Keratinocyte (primary cell): Measurements from ENCODE around the gene ITPA. TPM values are rescaled to one million over a fixed set of nuclear protein-coding genes. Genes with fewer than 3 reads are reported as not detected.

Experiments used
- DNase-seq: peaks from one replicate; pipeline ENCODE4 v3.0.0-alpha.2; 2011; ENCODE audit warnings: low read depth, missing footprints, low spot score
- FAIRE-seq: peaks from 2 replicates; lab custom pipeline; 2011; peaks lifted over from hg19 to GRCh38; lab: Jason Lieb, UNC
- H2AFZ ChIP-seq: 2 replicates; pipeline ENCODE4 v1.6.0; 2012; ENCODE audit warnings: low read length, control low read depth, inconsistent platforms; ENCODE audit not compliant: control insufficient read depth
- H3K27ac ChIP-seq: 2 replicates; pipeline ENCODE4 v1.5.1; 2011; ENCODE audit warnings: low read length; ENCODE audit not compliant: control insufficient read depth, insufficient read depth
- H3K27me3 ChIP-seq: 3 replicates; pipeline ENCODE4 v1.6.0; 2011; ENCODE audit warnings: low read length; ENCODE audit not compliant: control insufficient read depth, insufficient read depth; ENCODE audit errors: extremely low read depth
- H3K36me3 ChIP-seq, 2 experiments: 2 replicates in 1 of 2; 3 replicates in 1 of 2; pipeline ENCODE4 v1.5.1; 2011; ENCODE audit warnings: low read length in 2 of 2, mild to moderate bottlenecking in 1 of 2; ENCODE audit not compliant: control insufficient read depth in 2 of 2, insufficient read depth in 2 of 2; ENCODE audit errors: extremely low read depth in 1 of 2
- H3K4me1 ChIP-seq: 3 replicates; pipeline ENCODE4 v1.5.1; 2011; ENCODE audit warnings: low read length; ENCODE audit not compliant: control insufficient read depth, insufficient read depth; ENCODE audit errors: extremely low read depth
- H3K4me2 ChIP-seq: 3 replicates; pipeline ENCODE4 v1.6.0; 2011; ENCODE audit warnings: low read depth, low read length; ENCODE audit not compliant: control insufficient read depth, insufficient read depth; ENCODE audit errors: extremely low read depth
- H3K4me3 ChIP-seq, 3 experiments: fragments of 200-600 bp in 1 of 3; sonication (generic) in 1 of 3; 2 replicates in 2 of 3; 3 replicates in 1 of 3; pipeline ENCODE4 v1.5.1; 2011 to 2016; ENCODE audit warnings: low read length in 3 of 3, mild to moderate bottlenecking in 3 of 3, control low read depth in 2 of 3, inconsistent platforms in 1 of 3, low read depth in 1 of 3, mixed read lengths in 1 of 3, mixed run types in 1 of 3, moderate library complexity in 1 of 3; ENCODE audit not compliant: control insufficient read depth in 2 of 3, insufficient read depth in 2 of 3; ENCODE audit errors: extremely low read depth in 1 of 3
- H3K79me2 ChIP-seq: 2 replicates; pipeline ENCODE4 v1.6.0; 2012; ENCODE audit warnings: low read length; ENCODE audit not compliant: control insufficient read depth, insufficient read depth
- H3K9ac ChIP-seq: 3 replicates; pipeline ENCODE4 v1.6.0; 2011; ENCODE audit warnings: low read length; ENCODE audit not compliant: control insufficient read depth, insufficient read depth; ENCODE audit errors: extremely low read depth
- H3K9me1 ChIP-seq: 3 replicates; pipeline ENCODE4 v1.6.0; 2011; ENCODE audit warnings: low read length; ENCODE audit not compliant: control insufficient read depth, insufficient read depth; ENCODE audit errors: extremely low read depth
- H3K9me3 ChIP-seq: 2 replicates; pipeline ENCODE4 v1.5.1; 2012; ENCODE audit warnings: low read depth, low read length; ENCODE audit not compliant: control insufficient read depth
- H4K20me1 ChIP-seq: 3 replicates; pipeline ENCODE4 v1.6.0; 2011; ENCODE audit warnings: low read length; ENCODE audit not compliant: control insufficient read depth, insufficient read depth; ENCODE audit errors: extremely low read depth
- EZH2 ChIP-seq: IDR thresholded peaks from one replicate; pipeline ENCODE4 v1.6.1; 2012; ENCODE audit warnings: inconsistent platforms, mild to moderate bottlenecking, low read length, moderate library complexity
- dilution Hi-C: fragments of 300-500 bp; cut with MboI; formaldehyde crosslinking; loops from one replicate; pipeline ENCODE4 v1.7.0; 2020; ENCODE audit warnings: low sequenced_read_pairs; ENCODE audit not compliant: extremely low pct_ligation_motif_present
- polyA plus RNA-seq, 5 experiments: library from polyadenylated mRNA; depleted of rRNA in 3 of 5; stranded (reverse) in 3 of 5; stranded (forward) in 1 of 5; unstranded in 1 of 5; fragments of >200 nt; gene quantifications; 1 replicate in 1 of 5; 2 replicates in 3 of 5; 3 replicates in 1 of 5; pipeline versions ENCODE4 v1.2.1 to v1.2.3, GENCODE V29; 2011 to 2012; ENCODE audit warnings: missing spikeins in 2 of 5, low read depth in 1 of 5, low replicate concordance in 1 of 5
- TF ChIP-seq, protein P1 (sequence below), 3 experiments: IDR thresholded peaks in 1 of 3; conservative IDR thresholded peaks in 1 of 3; optimal IDR thresholded peaks in 1 of 3; 2 replicates in 2 of 3; 3 replicates in 1 of 3; pipeline versions ENCODE3 to v1.5.1; 2011; ENCODE audit warnings: low read length in 3 of 3, mild to moderate bottlenecking in 3 of 3, moderate library complexity in 2 of 3, control low read depth in 1 of 3, inconsistent platforms in 1 of 3; ENCODE audit not compliant: insufficient read depth in 2 of 3; ENCODE audit errors: extremely low read depth in 1 of 3

Gene ITPA
- polyA plus RNA-seq, 1 donor (not counting 4 experiments of a cell fraction or from before 2014, with no cell fraction given), result 40.5 TPM

DNA sequence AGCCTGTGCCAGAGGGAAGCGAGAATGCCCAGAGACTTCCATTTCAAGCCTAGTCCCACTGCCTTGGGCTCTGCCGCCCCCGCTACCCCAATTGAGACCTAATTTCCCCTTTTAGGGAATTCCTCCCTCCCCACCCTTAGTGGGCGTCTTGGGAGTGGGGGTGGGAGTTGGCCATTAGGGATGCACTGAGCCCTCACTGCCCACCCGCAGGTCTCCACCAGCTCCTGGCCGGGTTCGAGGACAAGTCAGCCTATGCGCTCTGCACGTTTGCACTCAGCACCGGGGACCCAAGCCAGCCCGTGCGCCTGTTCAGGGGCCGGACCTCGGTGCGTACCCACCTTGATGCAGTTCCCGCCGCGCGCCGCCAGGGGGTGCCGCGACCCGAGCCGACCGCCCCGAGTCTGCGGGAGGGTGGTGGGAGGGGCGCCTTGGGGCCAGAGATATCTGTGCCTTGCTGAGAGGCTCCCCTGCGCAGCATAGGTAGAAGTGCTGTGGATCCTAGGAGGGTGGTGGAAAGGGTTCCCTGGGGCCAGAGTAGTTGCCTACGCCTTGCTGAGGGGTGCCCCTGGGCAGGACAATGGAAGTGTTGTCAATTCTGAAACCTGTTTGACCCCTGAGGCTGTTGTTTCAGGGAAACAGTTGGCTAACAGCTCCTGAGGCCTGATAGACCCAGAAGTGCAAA is 9.2 kb downstream of the ITPA start:
- TF ChIP-seq EZH2, result no peak
- TF ChIP-seq, protein P1, sequence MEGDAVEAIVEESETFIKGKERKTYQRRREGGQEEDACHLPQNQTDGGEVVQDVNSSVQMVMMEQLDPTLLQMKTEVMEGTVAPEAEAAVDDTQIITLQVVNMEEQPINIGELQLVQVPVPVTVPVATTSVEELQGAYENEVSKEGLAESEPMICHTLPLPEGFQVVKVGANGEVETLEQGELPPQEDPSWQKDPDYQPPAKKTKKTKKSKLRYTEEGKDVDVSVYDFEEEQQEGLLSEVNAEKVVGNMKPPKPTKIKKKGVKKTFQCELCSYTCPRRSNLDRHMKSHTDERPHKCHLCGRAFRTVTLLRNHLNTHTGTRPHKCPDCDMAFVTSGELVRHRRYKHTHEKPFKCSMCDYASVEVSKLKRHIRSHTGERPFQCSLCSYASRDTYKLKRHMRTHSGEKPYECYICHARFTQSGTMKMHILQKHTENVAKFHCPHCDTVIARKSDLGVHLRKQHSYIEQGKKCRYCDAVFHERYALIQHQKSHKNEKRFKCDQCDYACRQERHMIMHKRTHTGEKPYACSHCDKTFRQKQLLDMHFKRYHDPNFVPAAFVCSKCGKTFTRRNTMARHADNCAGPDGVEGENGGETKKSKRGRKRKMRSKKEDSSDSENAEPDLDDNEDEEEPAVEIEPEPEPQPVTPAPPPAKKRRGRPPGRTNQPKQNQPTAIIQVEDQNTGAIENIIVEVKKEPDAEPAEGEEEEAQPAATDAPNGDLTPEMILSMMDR (optimal IDR thresholded peaks at IDR 0.05 in 1 of 3, IDR thresholded peaks at IDR 0.05 in 1 of 3, conservative IDR thresholded peaks at IDR 0.05 in 1 of 3; ENCODE audit: extremely low read depth in 1 of 3, insufficient read depth in 2 of 3, low read length in 3 of 3), result peak; percentile 81 to 92 (median 88)
- Histone ChIP-seq H4K20me1 (no peaks in the 10 kb centered on the region), H3K9me1 (no peaks in the 10 kb centered on the region), H3K4me2 (no peak overlapping the region), H3K9ac (no peak overlapping the region), H3K27ac (no peak overlapping the region), H3K27me3 (no peaks in the 10 kb centered on the region), H2AFZ (no peak overlapping the region), H3K79me2 (no peaks in the 10 kb centered on the region), H3K9me3 (no peaks in the 10 kb centered on the region), H3K4me3 (no peak overlapping the region), H3K36me3 (peaks cover 17 to 29% of the 10 kb centered on the region in 2 experiments), H3K4me1 (peaks cover 7% of the 10 kb centered on the region)
- dilution Hi-C loops, result no loop called here
- DNase-seq (no peak), FAIRE-seq (no peak)

DNA sequence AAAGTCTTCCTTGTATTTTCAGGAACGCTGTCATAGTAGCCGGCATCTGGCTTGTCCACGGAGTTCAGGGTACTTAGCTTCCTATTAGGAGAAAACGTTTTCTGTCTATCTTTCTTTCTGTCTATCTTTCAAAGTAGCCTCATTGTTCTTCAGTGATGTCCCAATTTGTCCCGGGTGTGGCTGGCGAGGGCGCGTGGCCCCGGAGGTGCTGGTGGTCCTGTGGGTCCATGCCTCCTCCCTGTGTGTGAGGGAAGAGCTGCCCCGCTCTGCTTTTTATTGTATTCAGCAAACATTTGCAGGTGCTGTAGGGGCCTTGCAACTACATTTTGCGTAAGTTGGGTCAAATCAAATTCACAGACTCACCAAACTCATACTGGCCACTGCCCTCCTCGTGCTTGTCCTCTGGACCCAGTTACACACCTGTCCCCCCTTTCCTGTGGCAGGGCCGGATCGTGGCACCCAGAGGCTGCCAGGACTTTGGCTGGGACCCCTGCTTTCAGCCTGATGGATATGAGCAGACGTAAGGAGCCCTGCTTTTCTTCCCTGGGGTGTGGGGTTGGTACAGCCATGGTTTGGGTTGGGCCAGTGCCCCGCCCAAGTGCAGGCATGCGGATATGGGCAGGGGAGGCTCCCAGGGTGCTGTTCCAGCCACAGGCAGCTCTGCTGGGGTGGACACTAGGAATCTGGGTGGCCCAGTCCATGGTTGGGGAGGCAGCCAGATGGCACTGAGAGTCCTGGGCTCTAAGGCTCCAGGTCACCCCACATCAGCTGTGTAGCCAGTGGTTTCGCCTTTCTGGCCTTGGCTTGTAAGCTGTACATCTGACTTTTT is 12.3 kb downstream of the ITPA start:
- no peak overlapping the region for H2AFZ ChIP-seq
- TF ChIP-seq, protein P1 (optimal IDR thresholded peaks at IDR 0.05 in 1 of 3, IDR thresholded peaks at IDR 0.05 in 1 of 3, conservative IDR thresholded peaks at IDR 0.05 in 1 of 3; ENCODE audit: extremely low read depth in 1 of 3, insufficient read depth in 2 of 3, low read length in 3 of 3), result no peak
- no peak for TF ChIP-seq EZH2
- H3K9me3 ChIP-seq, result no peaks in the 10 kb centered on the region
- no peak overlapping the region for H3K4me3 ChIP-seq
- FAIRE-seq, result no peak
- H3K36me3 ChIP-seq, result peaks cover 16 to 22% of the 10 kb centered on the region in 2 experiments
- peaks cover 13% of the 10 kb centered on the region for H3K4me1 ChIP-seq
- peak overlapping the region; percentile 28 for H3K9ac ChIP-seq
- H3K79me2 ChIP-seq, result no peaks in the 10 kb centered on the region
- H4K20me1 ChIP-seq, result no peaks in the 10 kb centered on the region
- no peak for DNase-seq
- peak overlapping the region; percentile 26 for H3K27ac ChIP-seq
- H3K4me2 ChIP-seq, result no peak overlapping the region
- no peaks in the 10 kb centered on the region for H3K9me1 ChIP-seq
- H3K27me3 ChIP-seq, result no peaks in the 10 kb centered on the region
- dilution Hi-C loops, result no loop called here
